ENCODE data around the gene NHS.

The NHS gene

GRCh38 chrX:17736856-17737709, 362.1 kb downstream of the NHS start, which contains the start of gene SCML1:
Gene SCML1, plus strand, starts transcription at chrX:17737493. Its CDS starts 6,694 bp downstream, at chrX:17744187.
- DNase-seq (ENCODE audit: low read depth) = peak; percentile 77

GRCh38 chrX:17737710-17737985, 362.6 kb downstream of the NHS start:
- no peak for DNase-seq (ENCODE audit: low read depth)

GRCh38 chrX:17737986-17738713, 363.1 kb downstream of the NHS start:
- DNase-seq (ENCODE audit: low read depth) = no peak

- DNase-seq (ENCODE audit: low read depth) = no peak
Measured at GRCh38 chrX:17738737-17739535, 363.9 kb downstream of the NHS start.

GRCh38 chrX:17740137-17741122, 365.4 kb downstream of the NHS start:
- DNase-seq (ENCODE audit: low read depth) = no peak

GRCh38 chrX:17741123-17741511, 366.1 kb downstream of the NHS start:
- DNase-seq (ENCODE audit: low read depth) = no peak

GRCh38 chrX:17743913-17744312, 368.9 kb downstream of the NHS start:
- no peak for DNase-seq (ENCODE audit: low read depth)

- no peak for DNase-seq (ENCODE audit: low read depth)
Measured at GRCh38 chrX:17744896-17745523, 370.0 kb downstream of the NHS start.

GRCh38 chrX:17747692-17748091, 372.7 kb downstream of the NHS start:
- no peak for DNase-seq (ENCODE audit: low read depth)

- DNase-seq (ENCODE audit: low read depth) = no peak
Measured at GRCh38 chrX:17748684-17749083, 373.7 kb downstream of the NHS start.

GRCh38 chrX:17750436-17750835, 375.4 kb downstream of the NHS start:
- no peak for DNase-seq (ENCODE audit: low read depth)

GRCh38 chrX:17758382-17758781, 383.4 kb downstream of the NHS start:
- DNase-seq (ENCODE audit: low read depth) = no peak

- DNase-seq (ENCODE audit: low read depth) = no peak
Measured at GRCh38 chrX:17759990-17760389, 385.0 kb downstream of the NHS start.

GRCh38 chrX:17767734-17768133, 392.7 kb downstream of the NHS start:
- no peak for DNase-seq (ENCODE audit: low read depth)

GRCh38 chrX:17768997-17769396, 394.0 kb downstream of the NHS start:
- DNase-seq (ENCODE audit: low read depth) = no peak

GRCh38 chrX:17769701-17770269, 394.8 kb downstream of the NHS start:
- no peak for DNase-seq (ENCODE audit: low read depth)

GRCh38 chrX:17773221-17773876, 398.3 kb downstream of the NHS start:
- DNase-seq (ENCODE audit: low read depth) = no peak

- DNase-seq (ENCODE audit: low read depth) = no peak
Measured at GRCh38 chrX:17774053-17774452, 399.1 kb downstream of the NHS start.

GRCh38 chrX:17778997-17779396, 404.0 kb downstream of the NHS start:
- no peak for DNase-seq (ENCODE audit: low read depth)

- DNase-seq (ENCODE audit: low read depth) = no peak
Measured at GRCh38 chrX:17779434-17779833, 404.4 kb downstream of the NHS start.
